Trophoblast cell (in vitro differentiated cells and primary cell): ENCODE data around the gene ADAM19.

Experiments
- DNase-seq, 2 donors: peaks; one replicate each; pipeline ENCODE4 v3.0.0-alpha.2; 2016
- H2AFZ ChIP-seq: 2 replicates; pipeline ENCODE4 v1.6.1; 2013; ENCODE audit warnings: low read length, moderate library complexity, mild to moderate bottlenecking; ENCODE audit not compliant: insufficient read depth, poor library complexity
- H2AK5ac ChIP-seq: 2 replicates; pipeline ENCODE4 v1.6.1; 2013; ENCODE audit warnings: mild to moderate bottlenecking, low read length
- H2BK120ac ChIP-seq: 2 replicates; pipeline ENCODE4 v1.6.1; 2013; ENCODE audit warnings: low read length, mild to moderate bottlenecking, moderate library complexity; ENCODE audit not compliant: insufficient read depth, poor library complexity
- H2BK12ac ChIP-seq: 2 replicates; pipeline ENCODE4 v1.6.1; 2013; ENCODE audit warnings: mild to moderate bottlenecking, low read length, moderate library complexity
- H2BK5ac ChIP-seq: 2 replicates; pipeline ENCODE4 v1.6.1; 2013; ENCODE audit warnings: low read length, low read depth, moderate library complexity, mild to moderate bottlenecking; ENCODE audit not compliant: poor library complexity
- H3K14ac ChIP-seq: 2 replicates; pipeline ENCODE4 v1.6.1; 2013; ENCODE audit warnings: mild to moderate bottlenecking, low read length
- H3K18ac ChIP-seq: 2 replicates; pipeline ENCODE4 v1.6.1; 2013; ENCODE audit warnings: mild to moderate bottlenecking, low read length
- H3K23ac ChIP-seq: 2 replicates; pipeline ENCODE4 v1.6.1; 2013; ENCODE audit warnings: low read length
- H3K27ac ChIP-seq: 2 replicates; pipeline ENCODE4 v1.5.1; 2013; ENCODE audit warnings: low read depth, mild to moderate bottlenecking, inconsistent platforms, low read length, moderate library complexity
- H3K27me3 ChIP-seq: 2 replicates; pipeline ENCODE4 v1.6.1; 2013; ENCODE audit warnings: inconsistent platforms, mild to moderate bottlenecking, low read length, moderate library complexity; ENCODE audit not compliant: insufficient read depth
- H3K36me3 ChIP-seq, 2 experiments: 1 replicate in 1 of 2; 2 replicates in 1 of 2; pipeline ENCODE4 v1.6.1; 2013; ENCODE audit warnings: low read length in 2 of 2, mild to moderate bottlenecking in 2 of 2, moderate library complexity in 1 of 2; ENCODE audit not compliant: insufficient read depth in 2 of 2, control insufficient read depth in 1 of 2
- H3K4ac ChIP-seq: 2 replicates; pipeline ENCODE4 v1.6.1; 2013; ENCODE audit warnings: low read depth, mild to moderate bottlenecking, low read length, moderate library complexity
- H3K4me1 ChIP-seq, 2 experiments: 1 replicate in 1 of 2; 2 replicates in 1 of 2; pipeline ENCODE4 v1.6.1; 2013; ENCODE audit warnings: low read length in 2 of 2, mild to moderate bottlenecking in 2 of 2, moderate library complexity in 1 of 2; ENCODE audit not compliant: insufficient read depth in 2 of 2, control insufficient read depth in 1 of 2
- H3K4me2 ChIP-seq: 2 replicates; pipeline ENCODE4 v1.6.1; 2013; ENCODE audit warnings: inconsistent platforms, mild to moderate bottlenecking, low read length, moderate library complexity
- H3K4me3 ChIP-seq: 2 replicates; pipeline ENCODE4 v1.5.1; 2013; ENCODE audit warnings: mild to moderate bottlenecking, low read depth, low read length, inconsistent platforms
- H3K79me1 ChIP-seq: one replicate; pipeline ENCODE4 v1.6.1; 2013; ENCODE audit warnings: low read length
- H3K79me2 ChIP-seq: 2 replicates; pipeline ENCODE4 v1.6.1; 2013; ENCODE audit warnings: low read length, mild to moderate bottlenecking; ENCODE audit not compliant: control insufficient read depth, insufficient read depth, poor library complexity
- H3K9ac ChIP-seq: 2 replicates; pipeline ENCODE4 v1.6.1; 2013; ENCODE audit warnings: mild to moderate bottlenecking, low read length
- H3K9me3 ChIP-seq: 2 replicates; pipeline ENCODE4 v1.6.1; 2013; ENCODE audit warnings: low read depth, mild to moderate bottlenecking, control low read depth, inconsistent platforms, low read length; ENCODE audit not compliant: insufficient read depth
- H4K12ac ChIP-seq: 2 replicates; pipeline ENCODE4 v1.6.1; 2013; ENCODE audit warnings: low read depth, mild to moderate bottlenecking, low read length, moderate library complexity
- H4K8ac ChIP-seq: 2 replicates; pipeline ENCODE4 v1.6.1; 2013; ENCODE audit warnings: low read depth, mild to moderate bottlenecking, low read length, moderate library complexity
- H4K91ac ChIP-seq: one replicate; pipeline ENCODE4 v1.6.1; 2013; ENCODE audit warnings: low read depth, mild to moderate bottlenecking, low read length, moderate library complexity
- WGBS: extraction: QIAGEN DNeasy Blood & Tissue Kit; methylation state at CpG from one replicate; pipeline ENCODE4 v1.1.7; 2013; ENCODE audit warnings: missing lambda C conversion rate; ENCODE audit not compliant: insufficient read length, insufficient coverage; ENCODE audit errors: extremely low coverage; 5-methylcytosine and 5-hydroxymethylcytosine counted together

ADAM19 gene

GRCh38 chr5:157509093-157509492, 66.5 kb downstream of the ADAM19 start:
- no peak overlapping the region for H3K27ac ChIP-seq
- no peak overlapping the region for H2AK5ac ChIP-seq
- H3K4me3 ChIP-seq: no peak overlapping the region
- no peaks in the 10 kb centered on the region for H3K79me1 ChIP-seq
- no peak overlapping the region for H2AFZ ChIP-seq
- no peaks in the 10 kb centered on the region for H3K27me3 ChIP-seq
- no peak overlapping the region for H4K91ac ChIP-seq
- no peak overlapping the region for H3K18ac ChIP-seq
- no peak overlapping the region for H2BK5ac ChIP-seq
- no peak overlapping the region for H2BK120ac ChIP-seq
- peaks cover 48 to 68% of the 10 kb centered on the region in 2 experiments for H3K36me3 ChIP-seq
- H3K9ac ChIP-seq: no peak overlapping the region
- H3K4ac ChIP-seq: no peak overlapping the region
- H4K8ac ChIP-seq: no peak overlapping the region
- no peak for DNase-seq
- no peak overlapping the region for H3K23ac ChIP-seq
- H3K4me1 ChIP-seq: peaks cover 0 to 2% of the 10 kb centered on the region in 2 experiments
- no peak overlapping the region for H4K12ac ChIP-seq
- WGBS: no CpG with 5 or more reads among the region's 9 CpGs
- no peaks in the 10 kb centered on the region for H3K79me2 ChIP-seq
- peaks cover 3% of the 10 kb centered on the region for H3K9me3 ChIP-seq
- H2BK12ac ChIP-seq: no peak overlapping the region
- H3K14ac ChIP-seq: no peak overlapping the region
- H3K4me2 ChIP-seq: no peak overlapping the region

- peaks cover 0 to 2% of the 10 kb centered on the region in 2 experiments for H3K4me1 ChIP-seq
- WGBS: no CpG with 5 or more reads among the region's 14 CpGs
Observed at GRCh38 chr5:157506981-157507780, 68.4 kb downstream of the ADAM19 start.

GRCh38 chr5:157506066-157506590, 69.4 kb downstream of the ADAM19 start:
- Histone ChIP-seq H4K12ac (no peak overlapping the region), H3K36me3 (peaks cover 51 to 72% of the 10 kb centered on the region in 2 experiments), H3K27ac (no peak overlapping the region), H3K23ac (no peak overlapping the region), H3K79me2 (no peaks in the 10 kb centered on the region), H3K4me3 (no peak overlapping the region), H3K9ac (no peak overlapping the region), H2BK5ac (no peak overlapping the region), H3K14ac (no peak overlapping the region), H2BK12ac (no peak overlapping the region), H4K8ac (no peak overlapping the region), H3K4me1 (no peaks in the 10 kb centered on the region), H2BK120ac (no peak overlapping the region), H3K9me3 (no peaks in the 10 kb centered on the region), H4K91ac (no peak overlapping the region), H3K4me2 (no peak overlapping the region), H3K27me3 (no peaks in the 10 kb centered on the region), H2AFZ (no peak overlapping the region), H3K18ac (no peak overlapping the region), H2AK5ac (no peak overlapping the region), H3K4ac (no peak overlapping the region), H3K79me1 (no peaks in the 10 kb centered on the region)
- WGBS: no CpG with 5 or more reads among the region's 3 CpGs
- DNase-seq: no peak

More at GRCh38 chr5:157506981-157507780, 68.4 kb downstream of the ADAM19 start:
- Histone ChIP-seq H2AK5ac (no peak overlapping the region), H4K8ac (no peak overlapping the region), H3K23ac (no peak overlapping the region), H4K91ac (no peak overlapping the region), H3K9ac (no peak overlapping the region), H3K79me1 (no peaks in the 10 kb centered on the region), H3K27ac (no peak overlapping the region), H3K27me3 (no peaks in the 10 kb centered on the region), H4K12ac (no peak overlapping the region), H3K4me2 (no peak overlapping the region), H2BK12ac (no peak overlapping the region), H2AFZ (no peak overlapping the region), H3K4ac (no peak overlapping the region), H3K79me2 (no peaks in the 10 kb centered on the region), H2BK120ac (no peak overlapping the region), H3K9me3 (peaks cover 3% of the 10 kb centered on the region), H3K18ac (no peak overlapping the region), H3K14ac (no peak overlapping the region), H2BK5ac (no peak overlapping the region), H3K4me3 (no peak overlapping the region), H3K36me3 (peaks cover 47 to 70% of the 10 kb centered on the region in 2 experiments)
- no peak for DNase-seq

- no CpG with 5 or more reads among the region's 6 CpGs for WGBS
Observed at GRCh38 chr5:157505496-157505895, 70.1 kb downstream of the ADAM19 start.

More at GRCh38 chr5:157505496-157505895, 70.1 kb downstream of the ADAM19 start:
- no peak overlapping the region for H4K91ac ChIP-seq
- peaks cover 57 to 77% of the 10 kb centered on the region in 2 experiments for H3K36me3 ChIP-seq
- no peak overlapping the region for H3K9ac ChIP-seq
- H3K27me3 ChIP-seq: no peaks in the 10 kb centered on the region
- no peaks in the 10 kb centered on the region for H3K79me1 ChIP-seq
- no peak overlapping the region for H2AK5ac ChIP-seq
- no peak overlapping the region for H2BK120ac ChIP-seq
- H3K4me2 ChIP-seq: no peak overlapping the region
- H3K18ac ChIP-seq: no peak overlapping the region
- no peak overlapping the region for H4K8ac ChIP-seq
- no peak overlapping the region for H3K27ac ChIP-seq
- no peak overlapping the region for H2BK5ac ChIP-seq
- no peak overlapping the region for H4K12ac ChIP-seq
- no peak overlapping the region for H2BK12ac ChIP-seq
- no peaks in the 10 kb centered on the region for H3K79me2 ChIP-seq
- H3K4ac ChIP-seq: no peak overlapping the region
- no peaks in the 10 kb centered on the region for H3K4me1 ChIP-seq
- no peaks in the 10 kb centered on the region for H3K9me3 ChIP-seq
- DNase-seq: no peak
- no peak overlapping the region for H3K23ac ChIP-seq
- no peak overlapping the region for H3K14ac ChIP-seq
- no peak overlapping the region for H2AFZ ChIP-seq
- H3K4me3 ChIP-seq: peak overlapping the region; percentile 51
